NCI-H82 treated with DMSO at 0.1 percent for 48 hours (cell line): Measurements from ENCODE around the gene PLEKHA7.

ENCODE experiments used
- DNase-seq: peaks from one replicate; lab custom pipeline; 2025; ENCODE audit not compliant: unreplicated experiment; lab: John Stamatoyannopoulos, UW

Gene PLEKHA7

GRCh38 chr11:16749092-16749491, 265.1 kb downstream of the PLEKHA7 start:
- no peak for DNase-seq

GRCh38 chr11:16745950-16746605, 268.1 kb downstream of the PLEKHA7 start:
- DNase-seq = no peak

- no peak for DNase-seq
Measured at GRCh38 chr11:16744128-16744725, 270.0 kb downstream of the PLEKHA7 start.

GRCh38 chr11:16743478-16743877, 270.7 kb downstream of the PLEKHA7 start:
- no peak for DNase-seq

- no peak for DNase-seq
Measured at GRCh38 chr11:16741473-16741872, 272.7 kb downstream of the PLEKHA7 start.

- no peak for DNase-seq
Measured at GRCh38 chr11:16738947-16739815, 275.0 kb downstream of the PLEKHA7 start.

GRCh38 chr11:16738193-16738946, 275.8 kb downstream of the PLEKHA7 start, which contains the start of gene C11orf58:
Gene C11orf58 (plus strand): TSS chr11:16738647. CDS start chr11:16738779, 132 bp downstream.
- DNase-seq = peak; percentile 84

GRCh38 chr11:16737818-16738192, 276.4 kb downstream of the PLEKHA7 start:
- no peak for DNase-seq
